ENCODE results near the gene C14orf180.

C14orf180 gene

GRCh38 chr14:104545151-104545941 is 34.2 kb upstream of the C14orf180 start:
- no peak for TF ChIP-seq FOXP2 (optimal IDR thresholded peaks at IDR 0.05; ENCODE audit: borderline replicate concordance, extremely low read depth, extremely low read length, insufficient read depth)
- no peak for TF ChIP-seq POLR2AphosphoS5 (IDR thresholded peaks at IDR 0.05; ENCODE audit: low read depth, low read length)
- TF ChIP-seq SIN3A (IDR thresholded peaks at IDR 0.05; ENCODE audit: borderline replicate concordance, insufficient read depth, low read length): no peak
- TF ChIP-seq TAF1 (IDR thresholded peaks at IDR 0.05; ENCODE audit: borderline replicate concordance, insufficient read depth, low read length): no peak
- no peak for TF ChIP-seq REST (IDR thresholded peaks at IDR 0.05; ENCODE audit: insufficient read depth in 1 of 2, low read depth in 2 of 2, low read length in 2 of 2)

- TF ChIP-seq TAF1 (IDR thresholded peaks at IDR 0.05; ENCODE audit: borderline replicate concordance, insufficient read depth, low read length) (no peak), REST (IDR thresholded peaks at IDR 0.05; ENCODE audit: insufficient read depth in 1 of 2, low read depth in 2 of 2, low read length in 2 of 2) (no peak), SIN3A (IDR thresholded peaks at IDR 0.05; ENCODE audit: borderline replicate concordance, insufficient read depth, low read length) (no peak), FOXP2 (optimal IDR thresholded peaks at IDR 0.05; ENCODE audit: borderline replicate concordance, extremely low read depth, extremely low read length, insufficient read depth) (no peak), POLR2AphosphoS5 (IDR thresholded peaks at IDR 0.05; ENCODE audit: low read depth, low read length) (no peak)
Measured at GRCh38 chr14:104545942-104546501, 33.5 kb upstream of the C14orf180 start.

GRCh38 chr14:104546591-104547309 is 32.8 kb upstream of the C14orf180 start:
- TF ChIP-seq SIN3A (IDR thresholded peaks at IDR 0.05; ENCODE audit: borderline replicate concordance, insufficient read depth, low read length): no peak
- no peak for TF ChIP-seq TAF1 (IDR thresholded peaks at IDR 0.05; ENCODE audit: borderline replicate concordance, insufficient read depth, low read length)
- no peak for TF ChIP-seq POLR2AphosphoS5 (IDR thresholded peaks at IDR 0.05; ENCODE audit: low read depth, low read length)
- no peak for TF ChIP-seq REST (IDR thresholded peaks at IDR 0.05; ENCODE audit: insufficient read depth in 1 of 2, low read depth in 2 of 2, low read length in 2 of 2)
- no peak for TF ChIP-seq FOXP2 (optimal IDR thresholded peaks at IDR 0.05; ENCODE audit: borderline replicate concordance, extremely low read depth, extremely low read length, insufficient read depth)

GRCh38 chr14:104547310-104547997 is 32.1 kb upstream of the C14orf180 start:
- TF ChIP-seq FOXP2 (optimal IDR thresholded peaks at IDR 0.05; ENCODE audit: borderline replicate concordance, extremely low read depth, extremely low read length, insufficient read depth) (no peak), POLR2AphosphoS5 (IDR thresholded peaks at IDR 0.05; ENCODE audit: low read depth, low read length) (no peak), SIN3A (IDR thresholded peaks at IDR 0.05; ENCODE audit: borderline replicate concordance, insufficient read depth, low read length) (no peak), REST (IDR thresholded peaks at IDR 0.05; ENCODE audit: insufficient read depth in 1 of 2, low read depth in 2 of 2, low read length in 2 of 2) (no peak), TAF1 (IDR thresholded peaks at IDR 0.05; ENCODE audit: borderline replicate concordance, insufficient read depth, low read length) (no peak)
